IgD-negative memory B cell (primary cell): Measurements from ENCODE around the gene SCN4B. TPM values are rescaled to one million over a fixed set of nuclear protein-coding genes. Genes with fewer than 3 reads are reported as not detected.

ENCODE experiments used
- H3K27ac Mint-ChIP-seq, 3 donors: one replicate each; pipeline ENCODE4 v1.8.0; 2020 to 2022; ENCODE audit warnings: mild to moderate bottlenecking in 3 of 3, mixed read lengths in 3 of 3, moderate library complexity in 1 of 3
- H3K27me3 Mint-ChIP-seq: one replicate; pipeline ENCODE4 v1.8.0; 2021; ENCODE audit warnings: mixed read lengths
- H3K36me3 Mint-ChIP-seq: one replicate; pipeline ENCODE4 v1.8.0; 2020; ENCODE audit warnings: mild to moderate bottlenecking, mixed read lengths
- H3K4me1 Mint-ChIP-seq, 3 donors: one replicate each; pipeline ENCODE4 v1.8.0; 2020 to 2022; ENCODE audit warnings: mixed read lengths in 3 of 3, mild to moderate bottlenecking in 1 of 3
- H3K4me3 Mint-ChIP-seq, 4 donors: one replicate each; pipeline ENCODE4 v1.8.0; 2020 to 2022; ENCODE audit warnings: mild to moderate bottlenecking in 4 of 4, mixed read lengths in 4 of 4, moderate library complexity in 3 of 4
- H3K9me3 Mint-ChIP-seq, 3 donors: one replicate each; pipeline ENCODE4 v1.8.0; 2020 to 2021; ENCODE audit warnings: mixed read lengths in 3 of 3, mild to moderate bottlenecking in 1 of 3
- polyA plus RNA-seq: library from polyadenylated mRNA; unstranded; fragments of 300-500 nt; fragmentation: Illumina TruSeq; gene quantifications from one replicate; pipeline ENCODE4 v1.2.3, GENCODE V29; 2021

Gene SCN4B
- polyA plus RNA-seq, 1 donor from 2014 or later, result not detected

DNA sequence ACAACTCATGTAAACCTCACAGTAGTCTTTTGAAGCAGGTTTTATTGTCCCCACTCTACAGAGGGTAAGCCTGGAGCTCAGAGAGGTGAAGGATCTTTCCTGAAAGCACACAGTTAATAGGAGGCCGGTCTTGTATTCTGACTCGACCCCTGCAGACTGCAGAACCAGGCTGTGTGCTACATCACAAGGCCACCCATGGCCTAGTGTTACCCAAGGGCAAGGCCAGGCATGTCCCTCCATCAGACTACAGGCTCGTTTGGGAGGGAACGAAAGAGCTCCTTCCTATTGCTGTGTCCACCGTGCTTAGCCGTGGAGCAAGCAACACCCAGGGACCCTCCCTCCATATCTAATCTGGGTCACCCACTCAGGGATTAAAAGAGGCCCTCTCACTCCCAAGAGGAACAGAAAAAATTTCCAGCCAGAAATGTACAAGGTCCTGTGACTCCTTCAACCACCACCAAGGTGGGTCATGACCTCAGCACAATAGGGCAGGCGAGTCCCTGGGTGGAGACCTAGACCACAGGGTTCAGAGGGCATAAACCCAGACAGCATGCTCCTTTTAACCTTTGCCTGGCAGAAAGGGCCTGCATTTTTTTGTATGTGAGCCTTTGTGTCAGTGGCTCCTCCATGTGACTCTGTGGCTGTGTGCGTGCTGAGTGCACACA, 59.6 kb downstream of the SCN4B start:
- H3K4me1 Mint-ChIP-seq, result peaks cover 6 to 13% (median 9%) of the 10 kb centered on the region in 3 donors
- peaks cover 5% of the 10 kb centered on the region for H3K27me3 Mint-ChIP-seq
- H3K9me3 Mint-ChIP-seq, result peaks cover 0 to 4% (median 4%) of the 10 kb centered on the region in 3 donors
- H3K36me3 Mint-ChIP-seq, result no peaks in the 10 kb centered on the region
- H3K4me3 Mint-ChIP-seq, result no peak overlapping the region
- H3K27ac Mint-ChIP-seq, result no peak overlapping the region

DNA sequence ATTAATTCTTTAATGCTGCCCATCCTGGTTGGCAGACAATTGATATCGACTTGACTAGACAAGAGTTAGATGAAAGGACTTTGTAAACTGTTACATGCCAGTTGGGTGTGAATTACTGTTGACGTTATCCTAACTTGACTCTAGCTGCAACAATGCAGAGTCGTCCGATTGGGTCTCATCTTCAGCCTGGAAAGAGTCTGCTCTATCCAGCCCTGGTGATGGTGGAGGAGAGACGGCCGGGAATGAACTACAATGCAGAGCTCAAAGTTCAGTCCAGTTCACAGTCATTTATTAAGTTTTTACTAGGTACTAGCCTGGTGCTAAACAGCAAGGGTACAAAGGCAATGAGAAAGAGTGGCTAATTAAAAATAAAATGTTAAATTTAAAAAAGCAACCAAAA, 60.9 kb downstream of the SCN4B start:
- Mint-ChIP-seq H3K4me1 (peaks cover 6 to 13% (median 9%) of the 10 kb centered on the region in 3 donors), H3K27me3 (peaks cover 3% of the 10 kb centered on the region), H3K4me3 (no peak overlapping the region), H3K9me3 (peaks cover 2 to 10% (median 6%) of the 10 kb centered on the region in 3 donors), H3K36me3 (no peaks in the 10 kb centered on the region), H3K27ac (no peak overlapping the region)

DNA sequence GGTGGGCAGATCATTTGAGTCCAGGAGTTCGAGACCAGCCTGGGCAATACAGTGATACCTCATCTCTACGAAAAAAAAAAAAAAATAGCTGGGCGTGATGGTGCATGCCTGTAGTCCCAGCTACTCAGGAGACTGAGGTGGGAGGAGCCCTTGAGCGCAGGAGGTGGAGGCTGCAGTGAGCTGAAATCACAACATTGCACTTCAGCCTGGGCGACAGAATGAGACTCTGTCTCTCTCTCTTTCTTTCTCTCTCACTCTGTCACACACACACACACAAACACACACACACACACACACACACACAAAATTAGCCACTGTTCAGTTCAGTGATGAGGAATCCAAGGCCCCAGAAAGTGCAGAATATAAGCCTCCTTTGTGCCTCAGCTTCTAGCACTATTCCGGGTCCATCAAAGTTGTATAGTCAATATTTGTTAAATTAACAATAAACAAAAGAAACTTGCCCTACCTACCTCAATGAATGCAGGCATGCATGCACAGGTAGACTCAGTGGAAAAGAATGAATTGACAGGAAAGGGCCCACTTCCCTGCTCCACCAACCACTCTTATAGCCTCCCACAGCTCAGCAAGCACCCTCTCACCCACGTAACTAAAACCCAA, 62.0 kb downstream of the SCN4B start:
- Mint-ChIP-seq H3K9me3 (peaks cover 2 to 10% (median 9%) of the 10 kb centered on the region in 3 donors), H3K27me3 (peaks cover 3% of the 10 kb centered on the region), H3K27ac (no peak overlapping the region), H3K4me1 (peaks cover 6 to 13% (median 9%) of the 10 kb centered on the region in 3 donors), H3K4me3 (no peak overlapping the region), H3K36me3 (no peaks in the 10 kb centered on the region)

DNA sequence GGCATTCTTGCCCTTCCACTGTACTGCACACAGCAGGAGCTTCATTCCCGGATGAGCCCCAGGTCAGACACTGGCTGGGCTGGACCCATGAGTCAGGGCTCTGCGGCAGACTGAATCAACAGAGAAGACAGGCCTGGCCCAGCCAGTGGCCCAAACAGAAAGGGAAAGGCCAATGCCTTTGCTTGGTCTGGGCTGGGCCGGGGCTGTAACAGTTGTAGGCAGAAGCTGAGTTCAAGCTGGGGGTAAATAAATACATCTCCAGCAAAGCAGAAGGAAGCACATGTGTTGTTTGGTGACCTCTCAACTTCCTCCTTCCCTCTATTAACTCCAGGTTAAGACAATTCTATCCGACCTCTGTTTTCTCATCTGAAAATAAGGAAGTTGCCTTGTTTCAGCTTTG, 64.1 kb downstream of the SCN4B start:
- no peaks in the 10 kb centered on the region for H3K36me3 Mint-ChIP-seq

DNA sequence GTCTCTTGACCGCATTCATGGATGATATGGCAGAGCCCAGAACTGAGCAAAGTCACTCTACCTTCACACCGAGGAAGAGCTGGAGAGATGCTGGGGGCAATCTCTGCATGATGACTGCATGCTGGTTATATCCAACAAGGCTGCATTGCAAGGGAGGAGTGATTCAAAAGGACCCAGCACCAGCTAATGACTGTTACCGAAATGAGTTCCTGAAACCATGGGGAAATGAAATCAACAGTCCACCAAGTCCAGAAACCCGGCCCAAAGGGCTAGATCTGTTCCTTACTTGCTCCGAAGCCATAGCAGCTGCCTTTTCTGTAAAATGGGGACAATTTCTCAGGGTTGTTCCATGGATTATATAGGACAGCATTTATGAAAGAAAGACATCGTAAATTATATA, 64.7 kb downstream of the SCN4B start:
- peak overlapping the region in 1 of 4 donors; percentile 80 for H3K4me3 Mint-ChIP-seq
- H3K27me3 Mint-ChIP-seq, result peaks cover 3% of the 10 kb centered on the region
- no peaks in the 10 kb centered on the region for H3K36me3 Mint-ChIP-seq
- H3K9me3 Mint-ChIP-seq, result peaks cover 2 to 10% (median 9%) of the 10 kb centered on the region in 3 donors
- no peak overlapping the region for H3K27ac Mint-ChIP-seq
- H3K4me1 Mint-ChIP-seq, result peaks cover 6 to 13% (median 12%) of the 10 kb centered on the region in 3 donors

More for the DNA sequence above, 64.1 kb downstream of the SCN4B start:
- H3K4me3 Mint-ChIP-seq, result peak overlapping the region in 1 of 4 donors; percentile 80
- no peak overlapping the region for H3K27ac Mint-ChIP-seq
- H3K4me1 Mint-ChIP-seq, result peaks cover 6 to 13% (median 9%) of the 10 kb centered on the region in 3 donors
- peaks cover 2 to 10% (median 9%) of the 10 kb centered on the region in 3 donors for H3K9me3 Mint-ChIP-seq
- H3K27me3 Mint-ChIP-seq, result peaks cover 3% of the 10 kb centered on the region

DNA sequence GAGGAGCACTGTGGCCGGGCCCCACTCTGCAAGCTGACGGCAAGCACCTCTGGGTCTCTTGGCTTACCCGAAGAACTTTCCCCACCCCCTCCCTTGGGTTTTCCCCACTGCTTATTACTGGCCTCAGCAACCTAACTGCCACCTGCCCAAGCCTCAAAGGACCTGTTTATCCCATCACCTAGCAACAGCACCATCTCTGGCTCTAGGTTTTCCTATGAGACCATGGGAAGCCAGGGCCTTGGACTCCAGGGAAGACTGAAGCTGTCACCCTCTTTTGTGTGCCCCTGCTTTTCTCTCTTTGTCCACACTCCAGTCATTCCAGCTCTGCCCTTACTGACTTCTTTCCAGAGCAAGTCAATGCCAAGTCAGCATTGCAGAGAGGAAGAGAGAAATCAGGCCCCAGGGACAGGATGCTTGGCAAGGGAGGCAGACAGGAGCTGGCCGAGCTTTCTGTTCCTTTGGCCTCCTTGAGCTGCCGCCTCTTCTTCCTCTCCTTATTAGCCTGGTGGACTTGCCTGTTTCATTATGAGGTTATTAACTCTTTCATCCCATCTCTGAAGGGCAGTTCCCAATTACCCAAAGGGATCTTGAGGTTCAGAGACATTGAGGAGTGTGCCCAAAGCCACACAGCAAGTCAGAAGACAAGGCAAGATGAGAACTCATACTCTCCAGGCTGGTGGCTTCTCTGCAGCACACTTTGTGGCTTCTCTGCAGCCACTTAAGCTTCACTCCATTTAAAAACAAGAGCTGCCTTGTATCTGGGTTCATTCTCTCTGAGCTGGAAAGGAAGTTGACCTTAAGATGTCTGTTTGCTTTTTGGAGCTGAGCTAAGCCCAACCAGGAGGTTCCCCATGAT, 65.5 kb downstream of the SCN4B start, which contains the start of gene SMIM35:
Gene SMIM35, minus strand, starts transcription at position 51 of the 856 bp plus-strand sequence. CDS start 206 bp downstream, outside the sequence.
- Mint-ChIP-seq H3K4me1 (peaks cover 6 to 13% (median 12%) of the 10 kb centered on the region in 3 donors), H3K27me3 (peaks cover 3% of the 10 kb centered on the region), H3K27ac (peak within 1 kb of the TSS in 2 of 3 donors; percentile 10 to 80), H3K9me3 (peaks cover 2 to 10% (median 9%) of the 10 kb centered on the region in 3 donors), H3K36me3 (no peaks in the 10 kb centered on the region), H3K4me3 (peak within 1 kb of the TSS in 2 of 4 donors; percentile 39 to 80)

DNA sequence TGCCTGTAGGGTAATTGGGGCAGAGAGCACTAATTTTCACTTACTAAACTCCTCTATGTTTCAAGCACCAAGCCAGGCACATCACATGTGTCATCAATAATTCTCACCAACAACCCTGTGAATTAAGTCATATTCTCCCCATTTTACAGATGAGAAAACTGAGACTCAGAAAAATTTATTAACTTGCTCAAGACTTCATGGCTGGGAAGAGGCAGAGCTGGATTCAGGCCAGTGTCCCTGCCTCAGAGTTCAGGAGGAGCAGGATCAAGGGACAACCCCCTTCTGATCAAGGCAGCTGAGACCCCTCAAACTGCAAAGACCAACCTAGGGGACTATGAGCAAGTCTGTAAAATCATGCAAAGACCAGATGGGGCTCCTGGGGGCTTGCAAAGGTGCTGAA, 68.0 kb downstream of the SCN4B start:
- Mint-ChIP-seq H3K9me3 (peaks cover 2 to 10% (median 9%) of the 10 kb centered on the region in 3 donors), H3K4me3 (peak overlapping the region in 1 of 4 donors; percentile 27), H3K27ac (no peak overlapping the region), H3K4me1 (peaks cover 6 to 13% (median 12%) of the 10 kb centered on the region in 3 donors), H3K36me3 (no peaks in the 10 kb centered on the region), H3K27me3 (peaks cover 14% of the 10 kb centered on the region)

DNA sequence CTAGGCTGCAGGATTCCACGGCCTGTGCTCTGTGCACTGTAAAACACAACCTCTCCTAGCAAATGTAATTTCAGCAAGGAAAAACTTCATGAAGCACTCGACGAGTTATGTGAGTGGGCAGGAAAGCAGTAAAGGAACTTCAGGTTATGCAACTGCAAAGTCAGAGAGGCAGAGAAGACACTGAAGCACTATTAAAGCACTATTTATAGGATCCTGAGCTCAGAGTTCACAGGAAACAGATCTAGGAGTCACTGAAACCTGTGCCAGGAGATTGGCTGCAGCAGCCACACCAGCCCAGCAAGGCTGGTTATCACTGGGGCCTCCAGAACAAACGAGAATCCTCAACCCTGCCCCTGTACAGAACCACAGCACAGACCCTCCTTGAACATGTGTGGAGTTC, 68.4 kb downstream of the SCN4B start:
- peaks cover 2 to 10% (median 9%) of the 10 kb centered on the region in 3 donors for H3K9me3 Mint-ChIP-seq
- H3K27ac Mint-ChIP-seq, result no peak overlapping the region
- H3K4me1 Mint-ChIP-seq, result peaks cover 6 to 12% (median 9%) of the 10 kb centered on the region in 3 donors
- H3K36me3 Mint-ChIP-seq, result no peaks in the 10 kb centered on the region
- H3K27me3 Mint-ChIP-seq, result peaks cover 14% of the 10 kb centered on the region
- no peak overlapping the region for H3K4me3 Mint-ChIP-seq

Other genes with a start within 250 kb of the SCN4B start
- 0.35 TPM for gene TMPRSS13, start 223.4 kb downstream of the SCN4B start, polyA plus RNA-seq
- gene IL10RA, start 166.4 kb downstream of the SCN4B start, polyA plus RNA-seq, result 97.1 TPM
- gene TMPRSS4, start 75.7 kb downstream of the SCN4B start, polyA plus RNA-seq, result not detected
- gene SMIM35, start 65.9 kb downstream of the SCN4B start, polyA plus RNA-seq, result 0.38 TPM
- not detected for gene SCN2B, start 23.8 kb upstream of the SCN4B start, polyA plus RNA-seq
- 5.9 TPM for gene JAML, start 72.2 kb upstream of the SCN4B start, polyA plus RNA-seq
- 0.95 TPM for gene MPZL3, start 99.5 kb upstream of the SCN4B start, polyA plus RNA-seq
- gene MPZL2, start 111.5 kb upstream of the SCN4B start, polyA plus RNA-seq, result not detected
- gene CD3E, start 151.9 kb upstream of the SCN4B start, polyA plus RNA-seq, result 31.4 TPM
- 31.6 TPM for gene CD3D, start 189.9 kb upstream of the SCN4B start, polyA plus RNA-seq
- 12.9 TPM for gene CD3G, start 191.5 kb upstream of the SCN4B start, polyA plus RNA-seq
- 18.3 TPM for gene UBE4A, start 206.8 kb upstream of the SCN4B start, polyA plus RNA-seq
- gene ATP5MG, start 248.8 kb upstream of the SCN4B start, polyA plus RNA-seq, result 547 TPM